GM18951 (cell line): ENCODE measurements around the gene ASB18.

Experiments used
- POLR2A ChIP-seq: IDR thresholded peaks from 4 replicates; pipeline ENCODE4 v1.6.1; 2011; ENCODE audit warnings: mild to moderate bottlenecking; ENCODE audit not compliant: insufficient read length, insufficient read depth; ENCODE audit errors: extremely low read depth
- in situ Hi-C: fragments of 300-500 bp; cut with MboI; formaldehyde crosslinking; loops from one replicate; pipeline ENCODE4 v1.12.0; 2022; ENCODE audit warnings: low sequenced_read_pairs, mixed read lengths, inconsistent platforms; ENCODE audit not compliant: unreplicated experiment

ASB18 gene

GRCh38 chr2:236176951-236177350 is 87.3 kb downstream of the ASB18 start:
- no peak for TF ChIP-seq POLR2A
- in situ Hi-C loops = no loop called here

- in situ Hi-C loops = no loop called here
Observed at GRCh38 chr2:236176417-236176816, 87.8 kb downstream of the ASB18 start.

GRCh38 chr2:236175548-236176150 is 88.6 kb downstream of the ASB18 start:
- in situ Hi-C loops = no loop called here
- TF ChIP-seq POLR2A = no peak

More at GRCh38 chr2:236176417-236176816, 87.8 kb downstream of the ASB18 start:
- TF ChIP-seq POLR2A = no peak

- in situ Hi-C loops = loop anchor here (5.0 kb wide), 1 partner anchor 397 kb away; no protein-coding TSS in a partner anchor
- TF ChIP-seq POLR2A = no peak
Observed at GRCh38 chr2:236173729-236174607, 90.2 kb downstream of the ASB18 start.

GRCh38 chr2:236173036-236173728 is 91.0 kb downstream of the ASB18 start:
- no peak for TF ChIP-seq POLR2A
- in situ Hi-C loops = loop anchor here (5.0 kb wide), 1 partner anchor 396 kb away; no protein-coding TSS in a partner anchor

- TF ChIP-seq POLR2A = no peak
- in situ Hi-C loops = loop anchor here (5.0 kb wide), 1 partner anchor 395 kb away; no protein-coding TSS in a partner anchor
Observed at GRCh38 chr2:236172255-236173035, 91.8 kb downstream of the ASB18 start.

GRCh38 chr2:236171680-236172254 is 92.4 kb downstream of the ASB18 start:
- no peak for TF ChIP-seq POLR2A

GRCh38 chr2:236171181-236171679 is 93.0 kb downstream of the ASB18 start:
- no peak for TF ChIP-seq POLR2A
- in situ Hi-C loops = loop anchor here (5.0 kb wide), 1 partner anchor 394 kb away; no protein-coding TSS in a partner anchor

More at GRCh38 chr2:236171680-236172254, 92.4 kb downstream of the ASB18 start:
- in situ Hi-C loops = loop anchor here (5.0 kb wide), 1 partner anchor 394 kb away; no protein-coding TSS in a partner anchor

GRCh38 chr2:236170590-236171165 is 93.5 kb downstream of the ASB18 start:
- no peak for TF ChIP-seq POLR2A
- in situ Hi-C loops = loop anchor here (5.0 kb wide), 1 partner anchor 393 kb away; no protein-coding TSS in a partner anchor

- no peak for TF ChIP-seq POLR2A
- in situ Hi-C loops = loop anchor here (5.0 kb wide), 1 partner anchor 393 kb away; no protein-coding TSS in a partner anchor
Observed at GRCh38 chr2:236169741-236170589, 94.2 kb downstream of the ASB18 start.
